H9 (cell line): ENCODE data around the gene POMT2. TPM values are rescaled to one million over a fixed set of nuclear protein-coding genes. Genes with fewer than 3 reads are reported as not detected.

ENCODE experiments used
- DNase-seq: peaks from one replicate; pipeline ENCODE4 v3.0.0-alpha.2; 2017
- H2AFZ ChIP-seq: one replicate; pipeline ENCODE4 v1.6.1; 2013; ENCODE audit warnings: mild to moderate bottlenecking, low read length, control low read depth, moderate library complexity
- H2AK5ac ChIP-seq: 2 replicates; pipeline ENCODE4 v1.6.1; 2013; ENCODE audit warnings: low read length, control low read depth, mixed read lengths; ENCODE audit not compliant: insufficient read length
- H2BK120ac ChIP-seq: one replicate; pipeline ENCODE4 v1.6.1; 2013; ENCODE audit warnings: low read depth, mild to moderate bottlenecking, low read length, control low read depth, inconsistent platforms; ENCODE audit not compliant: poor library complexity, severe bottlenecking
- H2BK12ac ChIP-seq: 2 replicates; pipeline ENCODE4 v1.6.1; 2013; ENCODE audit warnings: low read length, control low read depth, mixed read lengths, low read depth; ENCODE audit not compliant: insufficient read length
- H2BK15ac ChIP-seq: 2 replicates; pipeline ENCODE4 v1.6.1; 2013; ENCODE audit warnings: low read depth, low read length, control low read depth
- H2BK20ac ChIP-seq: one replicate; pipeline ENCODE4 v1.6.1; 2013; ENCODE audit warnings: low read depth, mild to moderate bottlenecking, low read length, control low read depth, inconsistent platforms; ENCODE audit not compliant: poor library complexity, severe bottlenecking
- H2BK5ac ChIP-seq: 2 replicates; pipeline ENCODE4 v1.6.1; 2013; ENCODE audit warnings: low read length, control low read depth, mixed read lengths; ENCODE audit not compliant: insufficient read length
- H3K14ac ChIP-seq: 2 replicates; pipeline ENCODE4 v1.6.1; 2013; ENCODE audit warnings: low read length, control low read depth; ENCODE audit not compliant: insufficient read depth
- H3K18ac ChIP-seq: 2 replicates; pipeline ENCODE4 v1.6.1; 2013; ENCODE audit warnings: low read depth, mild to moderate bottlenecking, mixed read lengths, low read length, control low read depth; ENCODE audit not compliant: insufficient read length
- H3K23ac ChIP-seq: 2 replicates; pipeline ENCODE4 v1.6.1; 2013; ENCODE audit warnings: low read length, control low read depth, mixed read lengths, low read depth; ENCODE audit not compliant: insufficient read length
- H3K23me2 ChIP-seq: 2 replicates; pipeline ENCODE4 v1.6.1; 2013; ENCODE audit warnings: low read depth, mild to moderate bottlenecking, mixed read lengths, low read length, control low read depth; ENCODE audit not compliant: insufficient read length, poor library complexity, severe bottlenecking
- H3K27ac ChIP-seq: 2 replicates; pipeline ENCODE4 v1.5.1; 2013; ENCODE audit warnings: low read length, control low read depth, mixed read lengths, low read depth; ENCODE audit not compliant: insufficient read length
- H3K27me3 ChIP-seq: 2 replicates; pipeline ENCODE4 v1.6.1; 2013; ENCODE audit warnings: low read length, control low read depth, inconsistent platforms; ENCODE audit not compliant: insufficient read depth
- H3K4ac ChIP-seq: 2 replicates; pipeline ENCODE4 v1.6.1; 2013; ENCODE audit warnings: low read depth, mild to moderate bottlenecking, control low read depth, inconsistent platforms, low read length, moderate library complexity
- H3K4me1 ChIP-seq: 2 replicates; pipeline ENCODE4 v1.6.1; 2013; ENCODE audit warnings: low read length, control low read depth, inconsistent platforms; ENCODE audit not compliant: insufficient read depth
- H3K4me2 ChIP-seq: 2 replicates; pipeline ENCODE4 v1.6.1; 2013; ENCODE audit warnings: low read length, control low read depth, mixed read lengths; ENCODE audit not compliant: insufficient read length, insufficient read depth
- H3K56ac ChIP-seq: 2 replicates; pipeline ENCODE4 v1.6.1; 2013; ENCODE audit warnings: low read depth, mild to moderate bottlenecking, mixed read lengths, low read length, control low read depth; ENCODE audit not compliant: insufficient read length
- H3K79me1 ChIP-seq: 2 replicates; pipeline ENCODE4 v1.6.1; 2013; ENCODE audit warnings: low read depth, mild to moderate bottlenecking, moderate library complexity, low read length, control low read depth, inconsistent platforms; ENCODE audit not compliant: insufficient read depth, poor library complexity, severe bottlenecking
- H3K79me2 ChIP-seq: 2 replicates; pipeline ENCODE4 v1.6.1; 2013; ENCODE audit warnings: low read length, control low read depth, inconsistent platforms; ENCODE audit not compliant: insufficient read depth
- H3K9ac ChIP-seq: 2 replicates; pipeline ENCODE4 v1.6.1; 2013; ENCODE audit warnings: low read length, control low read depth, mixed read lengths; ENCODE audit not compliant: insufficient read length; ENCODE audit errors: extremely low read depth
- H3K9me3 ChIP-seq: one replicate; pipeline ENCODE4 v1.6.1; 2013; ENCODE audit warnings: low read depth, low read length, inconsistent platforms; ENCODE audit not compliant: control insufficient read depth
- H3T11ph ChIP-seq: one replicate; pipeline ENCODE4 v1.6.1; 2013; ENCODE audit warnings: mild to moderate bottlenecking, low read length, control low read depth, inconsistent platforms
- H4K20me1 ChIP-seq: one replicate; pipeline ENCODE4 v1.6.1; 2013; ENCODE audit not compliant: control insufficient read depth, insufficient read length, insufficient read depth
- H4K5ac ChIP-seq: 2 replicates; pipeline ENCODE4 v1.6.1; 2013; ENCODE audit warnings: low read depth, mild to moderate bottlenecking, mixed read lengths, low read length, control low read depth; ENCODE audit not compliant: insufficient read length
- H4K8ac ChIP-seq: replicated peaks from 2 replicates; pipeline ENCODE4 v1.6.1; 2013; ENCODE audit warnings: low read length, control low read depth, mixed read lengths, low read depth; ENCODE audit not compliant: insufficient read length
- H4K91ac ChIP-seq: 2 replicates; pipeline ENCODE4 v1.6.1; 2013; ENCODE audit warnings: low read depth, mild to moderate bottlenecking, moderate library complexity, mixed read lengths, low read length, control low read depth; ENCODE audit not compliant: insufficient read length
- H3K27ac Mint-ChIP-seq, 3 experiments: 2 replicates in 2 of 3; 3 replicates in 1 of 3; pipeline ENCODE4 v1.8.0; 2020 to 2021; ENCODE audit warnings: mixed read lengths in 3 of 3, mild to moderate bottlenecking in 1 of 3, moderate library complexity in 1 of 3
- H3K27me3 Mint-ChIP-seq: 2 replicates; pipeline ENCODE4 v1.8.0; 2021; ENCODE audit warnings: low read depth, mild to moderate bottlenecking, moderate library complexity, mixed read lengths
- H3K36me3 Mint-ChIP-seq, 3 experiments: 2 replicates in 2 of 3; 3 replicates in 1 of 3; pipeline ENCODE4 v1.8.0; 2020 to 2021; ENCODE audit warnings: low read depth in 3 of 3, mixed read lengths in 3 of 3; ENCODE audit not compliant: insufficient read depth in 1 of 3
- H3K4me1 Mint-ChIP-seq, 2 experiments: 2 replicates each; pipeline ENCODE4 v1.8.0; 2020; ENCODE audit warnings: mixed read lengths in 2 of 2
- H3K4me3 Mint-ChIP-seq, 2 experiments: 2 replicates in 1 of 2; 3 replicates in 1 of 2; pipeline ENCODE4 v1.8.0; 2020 to 2021; ENCODE audit warnings: mild to moderate bottlenecking in 2 of 2, mixed read lengths in 2 of 2, moderate library complexity in 1 of 2
- H3K9me3 Mint-ChIP-seq, 2 experiments: 2 replicates in 1 of 2; 3 replicates in 1 of 2; pipeline ENCODE4 v1.8.0; 2020; ENCODE audit warnings: mild to moderate bottlenecking in 2 of 2, mixed read lengths in 2 of 2, moderate library complexity in 1 of 2
- WGBS: extraction: QIAGEN DNeasy Blood & Tissue Kit; methylation state at CpG from one replicate; pipeline ENCODE4 v1.1.7; 2013; ENCODE audit warnings: missing lambda C conversion rate, low lambda C conversion rate, mixed read lengths; ENCODE audit not compliant: insufficient read length; ENCODE audit errors: extremely low coverage; 5-methylcytosine and 5-hydroxymethylcytosine counted together
- total RNA-seq: library from RNA; stranded (reverse); gene quantifications from 2 replicates; pipeline ENCODE4 v1.2.1, GENCODE V29; 2021
- TF ChIP-seq, protein P1 (sequence below): fragments of 200-600 bp; sonication (generic); conservative IDR thresholded peaks from 3 replicates; pipeline ENCODE4 v1.8.0; 2021; ENCODE audit warnings: antibody characterized with exemption, mild to moderate bottlenecking

POMT2 gene
- total RNA-seq, 1 experiment from 2014 or later = 25.2 TPM

- no peaks in the 10 kb centered on the region for H3K36me3 Mint-ChIP-seq
- Histone ChIP-seq H2BK15ac (no peak overlapping the region), H3K9ac (no peak overlapping the region), H2AFZ (no peak overlapping the region), H2BK5ac (no peak overlapping the region), H2BK120ac (no peak overlapping the region), H3T11ph (no peak overlapping the region), H3K14ac (no peak overlapping the region), H2AK5ac (no peak overlapping the region), H3K23me2 (no peaks in the 10 kb centered on the region), H4K20me1 (no peaks in the 10 kb centered on the region), H3K4me2 (no peak overlapping the region), H3K18ac (no peak overlapping the region), H3K9me3 (no peaks in the 10 kb centered on the region), H2BK12ac (no peak overlapping the region), H3K27me3 (no peaks in the 10 kb centered on the region), H3K79me1 (no peaks in the 10 kb centered on the region), H4K5ac (no peak overlapping the region), H3K79me2 (no peaks in the 10 kb centered on the region), H3K27ac (no peak overlapping the region), H3K4me1 (no peaks in the 10 kb centered on the region), H4K8ac (no peak overlapping the region), H2BK20ac (no peak overlapping the region), H3K23ac (no peak overlapping the region), H3K56ac (no peak overlapping the region), H3K4ac (no peak overlapping the region), H4K91ac (no peak overlapping the region)
- TF ChIP-seq, protein P1, sequence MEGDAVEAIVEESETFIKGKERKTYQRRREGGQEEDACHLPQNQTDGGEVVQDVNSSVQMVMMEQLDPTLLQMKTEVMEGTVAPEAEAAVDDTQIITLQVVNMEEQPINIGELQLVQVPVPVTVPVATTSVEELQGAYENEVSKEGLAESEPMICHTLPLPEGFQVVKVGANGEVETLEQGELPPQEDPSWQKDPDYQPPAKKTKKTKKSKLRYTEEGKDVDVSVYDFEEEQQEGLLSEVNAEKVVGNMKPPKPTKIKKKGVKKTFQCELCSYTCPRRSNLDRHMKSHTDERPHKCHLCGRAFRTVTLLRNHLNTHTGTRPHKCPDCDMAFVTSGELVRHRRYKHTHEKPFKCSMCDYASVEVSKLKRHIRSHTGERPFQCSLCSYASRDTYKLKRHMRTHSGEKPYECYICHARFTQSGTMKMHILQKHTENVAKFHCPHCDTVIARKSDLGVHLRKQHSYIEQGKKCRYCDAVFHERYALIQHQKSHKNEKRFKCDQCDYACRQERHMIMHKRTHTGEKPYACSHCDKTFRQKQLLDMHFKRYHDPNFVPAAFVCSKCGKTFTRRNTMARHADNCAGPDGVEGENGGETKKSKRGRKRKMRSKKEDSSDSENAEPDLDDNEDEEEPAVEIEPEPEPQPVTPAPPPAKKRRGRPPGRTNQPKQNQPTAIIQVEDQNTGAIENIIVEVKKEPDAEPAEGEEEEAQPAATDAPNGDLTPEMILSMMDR = no peak
- no peak for DNase-seq
- no peak overlapping the region for H3K27ac Mint-ChIP-seq
- H3K9me3 Mint-ChIP-seq = no peaks in the 10 kb centered on the region
- no peaks in the 10 kb centered on the region for H3K4me1 Mint-ChIP-seq
- H3K4me3 Mint-ChIP-seq = no peak overlapping the region
- no CpG with 5 or more reads among the region's 4 CpGs for WGBS
- H3K27me3 Mint-ChIP-seq = no peaks in the 10 kb centered on the region
Measured at GRCh38 chr14:77356899-77357298, 36.2 kb upstream of the POMT2 start.
